ENCODE results near the gene FUBP3.

The FUBP3 gene

GRCh38 chr9:130661451-130662098, 82.2 kb downstream of the FUBP3 start:
- no peaks in the 10 kb centered on the region for H3K27me3 ChIP-seq (ENCODE audit: low read depth, low read length)

GRCh38 chr9:130662099-130662969, 83.0 kb downstream of the FUBP3 start:
- Histone ChIP-seq H2AFZ (ENCODE audit: low read depth, low read length) (no peak overlapping the region), H3K27me3 (ENCODE audit: low read depth, low read length) (no peaks in the 10 kb centered on the region), H3K4me1 (ENCODE audit: low read length) (no peaks in the 10 kb centered on the region), H3K4me3 (ENCODE audit: low read length) (no peak overlapping the region), H3K9me3 (ENCODE audit: insufficient read depth, low read length) (no peaks in the 10 kb centered on the region), H3K27ac (ENCODE audit: low read length) (no peak overlapping the region), H3K79me2 (ENCODE audit: low read length) (no peaks in the 10 kb centered on the region), H3K4me2 (ENCODE audit: low read length) (no peak overlapping the region), H4K20me1 (ENCODE audit: insufficient read depth, low read length) (no peaks in the 10 kb centered on the region), H3K9ac (ENCODE audit: low read length) (no peak overlapping the region), H3K36me3 (replicated peaks; ENCODE audit: low read depth, low read length) (no peaks in the 10 kb centered on the region)
- TF ChIP-seq CTCF (IDR thresholded peaks at IDR 0.05; ENCODE audit: low read depth, low read length) (peak; percentile 26; the same call in 1 of the 2 replicates), EZH2phosphoT487 (IDR thresholded peaks at IDR 0.05; ENCODE audit: low read depth) (no peak)

More at GRCh38 chr9:130661451-130662098, 82.2 kb downstream of the FUBP3 start:
- H3K4me1 ChIP-seq (ENCODE audit: low read length), result no peaks in the 10 kb centered on the region
- H3K9ac ChIP-seq (ENCODE audit: low read length), result no peak overlapping the region
- TF ChIP-seq CTCF (IDR thresholded peaks at IDR 0.05; ENCODE audit: low read depth, low read length), result no peak
- no peak for TF ChIP-seq EZH2phosphoT487 (IDR thresholded peaks at IDR 0.05; ENCODE audit: low read depth)
- H3K27ac ChIP-seq (ENCODE audit: low read length), result no peak overlapping the region
- no peaks in the 10 kb centered on the region for H3K36me3 ChIP-seq (replicated peaks; ENCODE audit: low read depth, low read length)
- H2AFZ ChIP-seq (ENCODE audit: low read depth, low read length), result no peak overlapping the region
- no peak overlapping the region for H3K4me3 ChIP-seq (ENCODE audit: low read length)
- no peaks in the 10 kb centered on the region for H3K9me3 ChIP-seq (ENCODE audit: insufficient read depth, low read length)
- H3K4me2 ChIP-seq (ENCODE audit: low read length), result no peak overlapping the region
- no peaks in the 10 kb centered on the region for H3K79me2 ChIP-seq (ENCODE audit: low read length)
- no peaks in the 10 kb centered on the region for H4K20me1 ChIP-seq (ENCODE audit: insufficient read depth, low read length)

GRCh38 chr9:130662970-130663257, 83.5 kb downstream of the FUBP3 start:
- TF ChIP-seq CTCF (IDR thresholded peaks at IDR 0.05; ENCODE audit: low read depth, low read length), result no peak
- Histone ChIP-seq H3K36me3 (replicated peaks; ENCODE audit: low read depth, low read length) (no peaks in the 10 kb centered on the region), H3K27ac (ENCODE audit: low read length) (no peak overlapping the region), H2AFZ (ENCODE audit: low read depth, low read length) (no peak overlapping the region), H3K9ac (ENCODE audit: low read length) (no peak overlapping the region), H3K79me2 (ENCODE audit: low read length) (no peaks in the 10 kb centered on the region), H3K4me2 (ENCODE audit: low read length) (no peak overlapping the region), H3K27me3 (ENCODE audit: low read depth, low read length) (no peaks in the 10 kb centered on the region), H3K4me1 (ENCODE audit: low read length) (no peaks in the 10 kb centered on the region), H3K4me3 (ENCODE audit: low read length) (no peak overlapping the region), H4K20me1 (ENCODE audit: insufficient read depth, low read length) (no peaks in the 10 kb centered on the region), H3K9me3 (ENCODE audit: insufficient read depth, low read length) (no peaks in the 10 kb centered on the region)

- TF ChIP-seq EZH2phosphoT487 (IDR thresholded peaks at IDR 0.05; ENCODE audit: low read depth), result no peak
- no peak for TF ChIP-seq CTCF (IDR thresholded peaks at IDR 0.05; ENCODE audit: low read depth, low read length)
- Histone ChIP-seq H3K9ac (ENCODE audit: low read length) (no peak overlapping the region), H3K9me3 (ENCODE audit: insufficient read depth, low read length) (no peaks in the 10 kb centered on the region), H3K79me2 (ENCODE audit: low read length) (no peaks in the 10 kb centered on the region), H3K4me2 (ENCODE audit: low read length) (no peak overlapping the region), H3K4me1 (ENCODE audit: low read length) (no peaks in the 10 kb centered on the region), H3K27me3 (ENCODE audit: low read depth, low read length) (no peaks in the 10 kb centered on the region), H2AFZ (ENCODE audit: low read depth, low read length) (no peak overlapping the region), H3K27ac (ENCODE audit: low read length) (no peak overlapping the region), H4K20me1 (ENCODE audit: insufficient read depth, low read length) (no peaks in the 10 kb centered on the region), H3K36me3 (replicated peaks; ENCODE audit: low read depth, low read length) (no peaks in the 10 kb centered on the region), H3K4me3 (ENCODE audit: low read length) (no peak overlapping the region)
Observed at GRCh38 chr9:130663258-130663976, 84.0 kb downstream of the FUBP3 start.
